Stimulated activated CD4-positive, alpha-beta T cell treated with anti-CD3 and anti-CD28 coated beads, Interleukin-4, amount 100 ng/mL, for 1 hour (primary cell): ENCODE results near the gene RNASET2.
A peak's percentile ranks its signal among the peaks of the same experiment; 100 is the strongest.
"Not testable (repeated sequence)": the region's sequence is repeated elsewhere in the genome, so short reads cannot be mapped to it uniquely, and the experiment has no call there.

Source experiments
- DNase-seq: peaks from one replicate; pipeline ENCODE4 v3.0.0-alpha.2; 2020

The RNASET2 gene

DNA sequence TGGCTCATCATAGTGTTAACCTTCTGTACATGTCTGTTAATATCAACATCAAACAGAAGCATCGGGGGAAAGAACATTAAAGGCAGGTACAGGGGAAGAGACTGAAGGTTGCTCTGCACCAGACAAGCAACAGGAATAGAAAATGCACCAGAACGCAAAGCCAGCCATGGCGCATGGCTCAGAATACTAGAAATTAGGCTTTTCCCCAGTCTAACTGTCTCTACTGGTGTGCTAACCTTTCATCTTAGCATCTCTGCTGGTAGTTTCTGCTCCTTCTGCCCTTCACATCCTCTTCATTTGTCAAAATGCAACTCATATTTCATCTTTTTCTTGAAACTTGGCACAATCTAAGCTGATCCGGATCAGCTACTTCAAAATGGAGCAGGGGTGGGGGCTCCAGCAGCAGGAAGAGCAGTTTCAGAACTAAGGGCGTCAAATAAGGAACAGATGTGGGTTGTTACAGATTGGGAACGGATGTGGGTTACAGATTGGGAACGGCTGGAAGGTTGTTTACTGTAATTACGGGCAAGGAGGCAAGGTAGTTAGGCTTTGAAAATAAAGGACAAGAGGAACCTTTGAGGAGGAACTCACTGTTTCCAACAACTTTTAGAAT, 13.1 kb upstream of the RNASET2 start:
- no peak for DNase-seq

DNA sequence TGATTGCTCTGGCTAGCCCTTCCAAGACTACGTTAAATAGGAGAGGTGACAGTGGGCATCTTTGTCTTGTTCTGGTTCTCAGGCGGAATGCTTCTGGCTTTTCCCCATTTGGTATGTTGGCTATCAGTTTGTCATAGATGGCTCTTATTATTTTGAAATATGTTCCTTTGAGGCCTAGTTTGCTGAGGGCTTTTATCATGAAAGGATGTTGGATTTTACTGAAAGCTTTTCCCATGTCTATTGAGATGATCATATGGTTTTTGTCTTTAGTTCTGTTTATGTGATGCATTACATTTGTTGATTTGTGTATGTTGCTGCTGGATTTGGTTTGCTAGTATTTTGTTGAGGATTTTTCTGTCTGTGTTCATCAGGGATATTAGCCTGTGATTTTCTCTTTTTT, 9.9 kb upstream of the RNASET2 start:
- no peak for DNase-seq

DNA sequence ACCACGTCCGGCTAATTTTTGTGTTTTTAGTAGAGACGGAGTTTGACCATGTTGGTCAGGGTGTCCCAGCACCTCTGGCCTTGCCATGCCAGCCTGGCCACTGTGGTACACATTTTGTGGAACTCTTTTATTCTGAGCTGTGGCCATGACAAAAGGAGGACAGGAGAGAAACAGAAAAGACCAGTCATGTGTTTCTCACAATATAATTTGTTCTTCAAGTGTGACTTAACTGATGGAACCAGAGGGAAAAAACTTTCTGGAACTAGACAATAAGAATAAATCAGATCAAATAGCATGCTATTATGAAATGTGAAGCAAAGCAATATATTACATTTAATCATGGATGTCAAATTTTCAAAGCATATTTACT, 4.2 kb upstream of the RNASET2 start:
- no peak for DNase-seq

DNA sequence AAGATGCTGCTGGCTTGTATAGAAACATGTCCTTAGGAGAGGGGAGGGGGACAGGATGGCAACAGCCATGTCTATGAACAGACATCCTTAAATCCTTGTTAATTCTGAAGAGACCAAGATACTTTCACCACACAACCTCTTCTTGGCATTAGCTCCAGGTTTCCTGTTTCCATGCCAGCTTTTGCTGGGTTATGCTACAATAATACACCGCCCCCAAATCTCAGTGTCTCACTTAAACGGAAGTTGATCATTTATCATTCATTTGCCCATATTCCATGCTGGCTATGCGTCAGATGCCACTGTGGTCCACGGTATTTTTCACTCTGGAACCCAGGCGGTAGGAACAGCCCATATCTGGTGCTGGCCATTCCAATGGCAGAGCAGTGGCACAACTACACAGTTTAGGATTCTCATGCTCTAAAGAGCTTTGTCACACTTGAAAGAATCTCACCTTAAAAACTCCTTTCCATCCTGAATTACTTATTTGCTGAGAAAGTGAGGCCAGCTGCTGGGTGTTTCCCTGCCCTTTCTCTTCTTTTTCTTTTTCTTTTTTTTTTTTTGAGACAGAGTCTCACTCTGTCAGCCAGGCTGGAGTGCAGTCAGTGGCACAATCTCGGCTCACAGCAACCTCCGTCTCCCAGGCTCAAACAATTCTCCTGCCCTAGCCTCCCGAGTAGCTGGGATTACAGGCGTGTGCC, 3.7 kb upstream of the RNASET2 start:
- DNase-seq = no peak

DNA sequence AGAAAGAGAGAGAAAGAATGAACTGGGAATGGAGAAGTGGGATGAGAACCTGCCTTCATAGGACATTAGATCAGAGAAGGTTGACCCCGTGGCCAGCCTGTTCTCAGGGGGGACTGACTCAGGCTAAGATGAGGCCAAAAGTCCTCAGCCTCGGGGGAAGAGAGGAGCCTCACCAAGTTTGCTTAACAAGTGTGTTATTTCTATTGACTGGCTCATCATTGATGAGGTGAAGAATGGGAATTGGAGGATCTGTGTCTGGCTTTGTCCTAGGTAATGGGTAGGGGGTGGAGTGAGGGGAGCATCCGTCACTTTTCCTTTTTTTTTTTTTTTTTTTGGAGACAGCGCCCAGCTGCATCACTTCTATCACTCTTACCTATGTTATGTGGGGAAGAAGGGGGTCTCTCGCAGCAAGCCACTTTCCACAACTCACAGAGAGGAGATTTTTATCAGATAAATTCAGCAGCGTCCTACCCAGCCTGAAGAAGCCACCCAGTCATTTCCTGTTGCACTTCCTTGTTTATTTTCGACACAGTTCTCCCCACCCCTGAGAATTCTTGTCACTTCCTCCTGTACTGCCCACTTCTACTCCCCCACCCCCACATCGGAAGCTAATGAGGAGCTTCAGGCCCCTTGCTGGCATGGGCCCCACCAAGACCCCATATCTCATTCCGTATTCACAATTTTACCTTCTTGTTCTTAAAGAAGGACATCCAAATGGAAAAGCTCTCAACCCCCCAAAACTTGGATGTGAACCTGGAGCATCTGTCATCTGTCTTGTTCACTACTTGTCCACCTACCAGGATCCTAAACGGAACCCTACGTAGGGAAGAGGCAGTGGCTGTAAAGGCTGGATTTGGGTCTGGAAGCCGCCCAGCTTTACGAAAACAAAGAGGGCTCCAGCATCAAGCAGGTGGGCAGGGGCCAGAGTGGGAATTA, 2.8 kb upstream of the RNASET2 start:
- DNase-seq = no peak

DNA sequence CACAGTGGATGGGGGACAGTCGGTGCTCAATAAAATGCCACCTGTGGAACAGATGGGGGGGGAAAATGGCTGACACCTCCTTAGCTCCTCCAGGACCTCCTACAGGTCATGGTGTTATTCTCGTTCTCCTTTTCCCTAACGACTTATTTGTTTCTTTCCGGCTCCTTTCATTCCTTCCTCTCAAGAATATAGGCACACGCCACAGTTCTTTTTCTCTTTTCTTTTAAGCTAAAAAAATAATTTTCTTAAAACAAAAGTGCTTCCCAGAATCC, 1.4 kb upstream of the RNASET2 start:
- no peak for DNase-seq

DNA sequence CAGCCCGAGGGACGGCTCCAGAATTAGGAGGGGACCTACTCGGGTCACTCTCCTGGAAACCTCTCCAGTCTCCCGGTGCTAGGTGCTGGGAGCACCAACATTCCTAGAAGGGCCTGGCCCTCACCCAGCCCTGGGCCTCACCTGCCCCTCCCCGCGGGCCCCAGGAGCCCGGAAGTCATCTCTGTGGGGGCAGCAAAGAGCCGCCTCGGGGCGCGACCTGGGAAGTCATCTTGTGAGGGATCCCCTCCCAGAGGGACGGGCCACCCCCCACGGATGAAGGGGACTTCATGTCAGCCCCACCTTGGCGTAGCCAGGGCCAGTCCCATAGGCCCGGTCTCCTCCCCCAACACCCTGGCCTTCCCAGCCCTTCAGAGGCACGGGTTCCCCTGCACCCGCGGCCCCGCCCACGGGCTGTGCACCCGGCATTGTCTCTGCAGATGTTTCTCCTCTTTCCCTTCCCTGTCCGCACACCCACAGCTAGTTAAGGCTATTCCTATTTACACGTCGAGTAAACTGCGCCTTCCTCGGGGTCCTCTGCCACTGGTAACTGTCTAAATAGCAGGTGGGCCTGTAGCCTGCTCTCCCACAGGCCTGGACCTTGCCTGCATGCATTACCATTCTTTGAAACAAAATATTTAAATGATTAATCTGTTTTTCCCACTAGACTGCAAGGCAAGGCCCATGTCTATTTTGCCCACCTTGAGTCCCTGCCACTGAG, 896 bp upstream of the RNASET2 start:
- peak; percentile 55 for DNase-seq

DNA sequence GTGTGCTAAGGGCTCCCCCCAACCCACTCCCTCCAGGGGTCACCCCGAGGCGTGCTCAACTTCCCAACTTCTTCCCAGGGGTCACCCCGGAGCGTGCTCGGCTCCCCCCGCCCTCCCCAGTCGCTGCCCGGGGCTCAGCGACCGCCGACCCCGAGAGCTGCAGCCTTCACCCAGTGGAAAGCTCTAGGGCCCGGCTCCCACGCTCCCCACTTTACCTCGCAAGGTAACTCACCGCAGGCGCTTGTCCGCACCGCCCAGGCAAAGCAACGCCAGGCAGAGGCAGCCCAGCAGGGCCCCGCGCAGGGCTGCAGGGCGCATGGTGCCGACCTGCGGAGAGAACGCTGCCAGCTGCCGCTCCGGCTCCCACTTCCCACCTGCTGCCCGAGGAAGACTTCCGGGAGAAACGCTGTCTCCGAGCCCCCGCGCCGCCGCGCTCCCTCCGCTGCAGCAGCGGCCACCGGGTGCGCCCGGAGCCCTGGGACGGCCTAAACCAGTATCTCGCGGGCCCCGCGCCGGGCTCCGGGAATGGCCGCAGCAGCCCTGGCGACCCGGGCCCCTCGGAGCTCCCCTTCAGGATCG, 396 bp downstream of the RNASET2 start:
- no peak for DNase-seq

DNA sequence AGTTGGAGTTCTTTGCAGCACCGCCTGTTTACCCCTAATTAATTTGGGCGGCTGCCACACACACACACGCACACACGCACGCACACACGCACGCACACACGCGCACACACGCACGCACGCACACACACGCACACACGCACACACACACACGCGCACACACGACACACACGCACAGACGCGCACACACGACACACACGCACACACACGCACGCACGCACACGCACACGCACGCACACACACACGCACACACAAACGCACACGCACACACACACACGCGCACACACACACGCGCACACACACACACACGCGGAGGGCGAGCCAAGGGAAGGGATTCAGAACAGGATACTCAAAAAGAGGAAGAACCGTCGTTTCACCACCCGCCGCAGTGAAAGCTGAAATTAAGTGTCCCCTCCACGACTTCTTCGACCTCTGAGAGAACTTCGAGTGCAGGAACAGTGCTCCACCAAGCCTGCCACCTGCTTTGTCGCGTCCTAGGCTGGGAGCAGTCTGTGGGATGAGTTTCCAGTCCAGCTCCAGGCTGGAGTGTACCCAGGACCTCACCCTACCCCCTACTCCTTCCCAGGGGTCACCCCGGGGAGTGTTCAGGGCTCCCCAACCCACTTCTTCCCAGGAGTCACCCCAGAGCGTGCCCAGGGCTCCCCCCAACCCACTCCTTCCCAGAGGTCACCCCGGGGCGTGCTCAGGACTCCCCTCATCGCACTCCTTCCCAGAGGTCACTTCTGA, 1.1 kb downstream of the RNASET2 start:
- DNase-seq = peak; percentile 33

DNA sequence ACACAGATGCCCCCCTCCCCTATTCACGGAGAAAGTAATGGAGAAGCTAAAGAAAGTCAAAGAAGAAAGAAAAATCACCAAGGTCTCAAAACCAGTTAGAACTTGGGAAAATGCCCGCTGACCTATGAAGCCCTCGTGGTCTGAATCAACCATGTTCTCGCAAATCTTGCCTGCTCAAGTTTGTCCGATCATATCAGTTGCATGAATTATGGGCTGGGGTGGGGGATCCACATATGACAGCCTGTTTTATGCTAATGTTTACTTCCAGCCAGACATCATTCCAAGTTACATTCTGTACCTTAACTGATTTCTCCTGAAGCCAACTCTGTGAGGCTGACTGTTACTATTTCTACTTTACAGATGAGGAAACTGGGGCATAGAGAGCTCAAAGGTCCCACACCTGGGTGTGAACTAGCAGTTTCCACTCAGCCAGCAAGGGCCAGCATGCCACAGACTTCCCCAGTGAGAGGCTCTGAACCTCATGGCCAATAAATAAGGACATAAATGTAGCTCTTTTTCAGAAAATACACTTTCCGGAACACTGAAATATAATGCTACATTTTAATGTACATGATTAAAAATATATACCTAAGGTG, 2.1 kb downstream of the RNASET2 start:
- DNase-seq = no peak

DNA sequence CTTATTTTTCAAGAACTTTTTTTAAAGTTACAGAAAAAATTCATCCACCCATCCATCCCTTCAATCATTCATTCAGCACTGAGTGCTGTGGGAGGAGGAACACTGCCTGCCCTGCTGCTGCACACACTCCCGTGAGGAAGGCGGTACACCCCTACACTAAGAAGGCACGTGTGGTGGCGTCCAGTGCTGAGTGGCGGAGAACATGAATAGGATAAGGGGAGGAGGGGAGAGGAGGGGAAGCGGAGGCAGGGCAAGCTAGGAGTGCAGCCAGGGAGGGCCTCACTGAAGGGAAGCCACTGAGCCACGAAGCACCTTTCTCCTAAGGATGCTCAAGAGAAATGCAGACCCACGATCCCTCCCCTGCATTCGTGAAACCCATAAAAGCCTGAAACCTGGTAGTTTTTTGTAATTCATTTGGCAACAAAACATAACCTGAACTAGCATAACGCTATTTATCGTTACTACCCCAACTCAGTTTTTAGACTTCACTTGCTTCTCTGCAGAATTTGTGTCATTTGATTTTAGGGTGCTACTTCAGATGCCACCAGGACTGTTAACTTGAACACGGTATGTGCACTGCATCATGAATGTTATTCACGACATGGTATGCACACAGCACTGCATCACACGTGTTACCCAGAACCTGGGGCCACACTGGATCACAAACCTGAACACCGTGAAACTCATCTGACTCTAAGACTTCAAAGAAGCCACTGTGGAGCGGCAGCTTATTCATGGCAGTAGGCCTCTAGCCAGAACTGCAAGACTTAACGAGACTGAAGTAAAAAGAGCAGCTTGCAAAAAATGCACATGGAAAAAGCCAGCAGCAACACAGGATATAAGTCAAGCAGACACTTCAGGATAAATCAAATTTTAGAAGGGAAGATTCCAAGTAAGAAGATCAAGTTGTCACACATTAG, 3.5 kb downstream of the RNASET2 start:
- DNase-seq = peak; percentile 39

DNA sequence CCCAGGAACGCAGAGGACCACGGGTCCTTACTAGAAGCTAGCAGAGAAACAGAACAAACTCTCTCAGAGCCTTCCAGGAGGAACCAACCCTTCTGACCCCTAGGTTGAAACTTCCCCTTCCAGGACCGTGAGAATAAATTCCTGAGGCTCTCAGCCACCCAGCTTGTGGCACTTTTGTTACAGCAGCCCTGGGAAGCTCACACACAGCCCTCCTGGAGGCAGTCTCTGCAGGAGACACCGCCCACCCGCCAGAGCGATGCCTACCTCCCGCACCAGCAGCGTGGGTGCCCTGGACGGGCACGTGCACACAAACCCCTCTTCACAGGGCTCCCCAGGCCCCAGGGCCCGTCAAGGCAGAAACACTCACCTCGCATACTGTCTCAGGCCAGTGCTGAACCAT, 4.2 kb downstream of the RNASET2 start:
- peak; percentile 48 for DNase-seq

DNA sequence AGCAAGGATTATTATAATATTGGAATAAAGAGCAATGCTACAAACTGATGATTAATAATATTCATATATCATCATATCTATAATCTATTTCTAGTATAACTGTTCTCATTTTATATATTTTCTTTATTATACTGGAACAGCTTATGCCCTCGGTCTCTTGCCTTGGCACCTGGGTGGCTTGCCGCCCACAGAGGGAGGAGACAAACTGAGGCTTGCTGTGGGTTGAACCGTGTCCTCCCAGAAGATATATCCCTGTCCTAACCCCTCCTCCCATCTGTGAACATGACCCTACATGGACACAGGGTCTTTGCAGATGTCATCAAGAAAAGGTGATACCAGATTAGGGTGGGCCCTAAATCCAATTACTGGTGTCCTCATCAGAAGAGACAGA, 4.7 kb downstream of the RNASET2 start:
- DNase-seq = no peak

DNA sequence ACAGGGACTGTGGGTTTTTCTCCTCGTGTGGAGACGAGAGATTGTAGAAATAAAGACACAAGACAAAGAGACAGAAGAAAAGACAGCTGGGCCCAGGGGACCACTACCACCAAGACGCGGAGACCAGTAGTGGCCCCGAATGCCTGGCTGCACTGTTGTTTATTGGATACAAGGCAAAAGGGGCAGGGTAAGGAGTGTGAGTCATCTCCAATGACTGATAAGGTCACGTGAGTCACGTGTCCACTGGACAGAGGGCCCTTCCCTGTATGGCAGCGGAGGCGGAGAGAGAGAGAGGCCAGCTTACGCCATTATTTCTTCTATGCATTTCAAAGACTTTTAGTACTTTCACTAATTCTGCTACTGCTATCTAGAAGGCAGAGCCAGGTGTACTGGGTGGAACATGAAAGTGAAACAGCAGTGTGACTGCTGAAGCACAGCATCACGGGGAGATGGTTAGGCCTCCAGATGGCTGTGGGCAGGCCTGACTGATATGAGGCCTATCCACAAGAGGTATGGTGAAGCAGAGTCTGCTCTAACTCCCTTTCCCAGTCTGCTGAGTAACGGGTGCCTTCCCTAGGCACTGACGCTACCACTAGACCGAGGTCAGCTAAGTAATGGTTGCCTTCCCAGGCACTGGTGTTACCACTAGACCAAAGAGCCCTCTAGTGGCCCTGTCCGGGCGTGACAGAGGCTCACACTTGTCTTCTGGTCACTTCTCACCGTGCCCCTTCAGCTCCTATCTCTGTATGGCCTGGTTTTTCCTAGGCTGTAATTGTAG, 5.3 kb downstream of the RNASET2 start:
- peak; percentile 73 for DNase-seq

DNA sequence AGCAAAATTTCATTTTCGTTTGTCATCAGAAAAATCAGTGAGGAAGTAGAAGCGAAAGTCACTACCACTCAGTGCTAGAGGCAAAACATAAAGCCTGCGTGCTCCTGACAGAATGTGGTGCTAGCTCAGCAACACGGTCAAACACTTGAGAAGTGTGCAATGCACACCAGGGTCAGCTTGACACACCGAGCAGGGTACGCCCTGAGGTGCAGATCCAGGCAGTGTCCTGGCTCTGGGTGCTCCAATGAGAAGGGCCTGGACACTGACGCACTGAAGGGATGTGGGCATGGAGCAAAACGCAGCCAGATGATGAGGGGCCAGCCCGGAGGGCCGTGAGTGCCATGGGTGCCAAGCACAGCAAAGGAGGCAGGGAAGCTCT, 5.9 kb downstream of the RNASET2 start:
- no peak for DNase-seq

DNA sequence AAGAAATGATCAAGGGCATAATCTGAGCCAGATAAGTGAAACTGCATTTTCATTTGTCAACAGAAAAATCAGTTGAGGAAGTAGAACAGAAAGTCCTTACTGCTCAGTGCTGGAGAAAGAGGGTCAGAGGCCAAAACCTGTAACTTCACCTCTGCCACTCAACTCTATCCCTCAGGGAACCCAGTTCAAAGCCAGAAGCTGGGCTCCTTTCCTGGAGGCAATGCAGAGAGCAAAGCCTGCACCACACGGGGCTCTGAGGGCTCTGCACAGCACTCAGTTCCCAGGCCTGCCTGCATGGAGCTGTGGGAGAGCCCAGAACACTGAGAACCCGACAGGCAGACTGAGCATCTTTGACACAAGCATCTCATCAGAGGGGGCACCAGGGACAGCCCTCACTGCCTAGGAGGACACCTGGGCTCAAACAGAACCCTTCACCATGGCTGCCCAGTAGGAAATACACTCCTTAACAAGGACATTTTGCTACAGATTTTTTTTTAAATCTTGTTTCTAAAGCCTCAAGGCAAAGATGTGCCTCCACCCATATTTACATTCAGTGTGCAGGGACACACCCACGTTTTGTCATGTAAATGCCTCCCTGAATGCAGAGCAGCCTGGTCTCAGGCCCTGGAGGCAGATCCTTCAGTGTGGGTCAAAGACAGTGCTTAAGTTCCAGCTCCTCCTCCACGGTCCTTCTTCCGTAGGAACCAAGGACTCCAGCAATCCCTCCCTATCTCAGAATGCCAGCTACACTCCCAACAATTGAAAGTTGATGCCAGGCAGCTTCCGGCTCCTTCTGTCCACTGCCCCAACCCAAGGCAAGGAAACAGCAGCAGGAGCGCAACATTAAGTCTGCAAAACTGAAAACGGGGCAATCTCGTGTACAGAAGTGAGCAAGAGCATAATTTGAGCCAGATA, 6.6 kb downstream of the RNASET2 start:
- DNase-seq = no peak

DNA sequence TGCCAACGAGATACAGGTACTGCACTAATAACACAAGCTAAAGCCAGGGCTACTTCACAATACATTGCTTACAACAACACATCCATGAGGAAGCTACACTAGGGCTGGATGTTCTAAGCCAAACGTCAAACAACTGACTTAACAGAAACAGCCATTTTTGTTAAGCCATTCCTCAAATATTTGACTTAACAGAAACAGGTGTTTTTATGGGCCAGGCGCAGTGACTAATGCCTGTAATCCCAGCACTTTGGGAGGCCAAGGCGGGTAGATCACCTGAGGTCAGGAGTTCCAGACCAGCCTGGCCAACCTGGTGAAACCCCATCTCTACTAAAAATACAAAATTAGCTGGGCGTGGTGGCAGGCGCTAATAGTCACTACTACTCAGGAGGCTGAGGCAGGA, 7.6 kb downstream of the RNASET2 start:
- not testable (repeated sequence) for DNase-seq

DNA sequence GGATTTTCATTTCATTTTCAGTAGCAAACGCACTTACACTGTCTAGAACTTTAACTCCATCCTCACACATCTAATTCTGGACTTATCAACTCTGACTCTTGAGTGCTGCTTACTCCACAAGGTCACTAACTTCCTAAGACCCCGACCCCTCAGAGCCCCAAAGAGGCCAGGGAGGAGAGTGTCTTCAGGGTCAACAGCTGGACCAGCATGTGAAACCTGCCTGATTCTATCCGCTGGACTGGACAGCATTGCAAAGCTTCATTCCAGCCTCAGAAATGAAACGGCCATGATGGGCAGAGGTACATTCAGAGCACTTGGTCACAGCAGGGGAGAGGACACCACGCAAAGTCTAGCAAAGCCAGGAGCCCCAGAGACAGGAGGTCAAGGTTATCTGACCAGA, 9.1 kb downstream of the RNASET2 start:
- DNase-seq = no peak

DNA sequence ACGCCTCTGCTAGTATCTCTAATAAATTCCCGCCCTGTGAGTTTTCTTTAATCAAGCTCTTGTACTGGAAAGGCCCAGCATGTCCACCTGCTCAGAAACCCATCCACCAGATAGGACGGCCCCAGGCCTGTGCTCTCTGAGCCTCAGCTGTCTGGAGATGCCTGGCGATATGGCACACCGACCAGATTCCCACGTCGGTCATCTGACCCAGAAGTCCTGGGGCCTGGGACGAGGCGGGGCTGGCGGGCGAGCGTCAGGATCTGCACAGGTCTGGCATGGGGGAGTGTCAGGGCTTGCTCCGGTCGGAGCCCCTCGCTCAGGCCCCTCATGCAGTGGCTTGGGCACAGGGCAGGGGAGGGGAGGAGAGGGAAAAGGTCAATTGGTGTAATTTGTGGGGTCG, 10.2 kb downstream of the RNASET2 start:
- no peak for DNase-seq
